HepG2 (cell line): Measurements from ENCODE around the gene ZBTB9. TPM values are rescaled to one million over a fixed set of nuclear protein-coding genes. Genes with fewer than 3 reads are reported as not detected.

Source experiments
- ATAC-seq: fragments of 200-7000 bp; cut with Tn5 transposase; 3 replicates; pipeline ENCODE4 v1.9.1; 2020; ENCODE audit warnings: mild to moderate bottlenecking, moderate library complexity
- BruUV-seq: library from RNA; stranded (reverse); fragments of 400-500 nt; replicated peaks from 2 replicates; lab custom pipeline; 2021; lab: Mats Ljungman, UMichigan
- CTCF ChIA-PET: fragments of 300-600 bp; formaldehyde crosslinking; extraction: SDS; loops from one replicate; lab custom pipeline; 2021; ENCODE audit warnings: low total read pairs, inconsistent platforms, low intra/inter-chr PET ratio; lab: Yijun Ruan, JAX
- POLR2A ChIA-PET: fragments of 350-600 bp; sonication (Branson Sonifier 250); formaldehyde crosslinking; loops from one replicate; lab custom pipeline; 2020; ENCODE audit warnings: antibody characterized with exemption, inconsistent platforms; lab: Yijun Ruan, JAX
- DNase-seq: peaks from one replicate; pipeline ENCODE4 v3.0.0-alpha.2; 2015; ENCODE audit warnings: low spot score
- FAIRE-seq: peaks from 3 replicates; lab custom pipeline; 2011; peaks lifted over from hg19 to GRCh38; lab: Jason Lieb, UNC
- H2AFZ ChIP-seq: one replicate; pipeline ENCODE4 v1.6.1; 2011; ENCODE audit warnings: low read length, inconsistent platforms
- H3K27ac ChIP-seq: fragments of 300-600 bp; 3 replicates; pipeline ENCODE4 v1.8.0; 2011; ENCODE audit warnings: mixed run types, mild to moderate bottlenecking, mixed read lengths, low read length, inconsistent platforms; ENCODE audit not compliant: insufficient read depth; ENCODE audit errors: extremely low read length
- H3K27me3 ChIP-seq, 2 experiments: fragments of 200-600 bp in 1 of 2; 2 replicates in 1 of 2; 3 replicates in 1 of 2; pipeline versions ENCODE4 v1.6.0 to v1.8.0; 2011; ENCODE audit warnings: low read length in 2 of 2, mild to moderate bottlenecking in 2 of 2, moderate library complexity in 2 of 2, inconsistent platforms in 1 of 2; ENCODE audit not compliant: insufficient read depth in 2 of 2, control insufficient read depth in 1 of 2
- H3K36me3 ChIP-seq, 2 experiments: fragments of 200-600 bp in 1 of 2; replicated peaks in 1 of 2; 2 replicates in 1 of 2; 3 replicates in 1 of 2; pipeline versions ENCODE4 v1.5.1 to v1.8.0; 2011; ENCODE audit warnings: low read length in 2 of 2, inconsistent platforms in 1 of 2; ENCODE audit not compliant: insufficient read depth in 2 of 2, control insufficient read depth in 1 of 2
- H3K4me1 ChIP-seq: 2 replicates; pipeline ENCODE4 v1.5.1; 2012; ENCODE audit warnings: low read length, inconsistent platforms; ENCODE audit not compliant: insufficient read depth
- H3K4me2 ChIP-seq: 2 replicates; pipeline ENCODE4 v1.6.0; 2011; ENCODE audit warnings: low read depth, low read length, inconsistent platforms
- H3K4me3 ChIP-seq, 3 experiments: fragments of 200-600 bp in 1 of 3; sonication (generic), shearing (Covaris generic) in 1 of 3; replicated peaks in 1 of 3; 2 replicates each; pipeline ENCODE4 v1.5.1; 2011 to 2016; ENCODE audit warnings: low read length in 3 of 3, inconsistent platforms in 2 of 3, low read depth in 2 of 3, mild to moderate bottlenecking in 2 of 3, control low read depth in 1 of 3, mixed read lengths in 1 of 3; ENCODE audit not compliant: insufficient read depth in 1 of 3
- H3K79me2 ChIP-seq: one replicate; pipeline ENCODE4 v1.6.1; 2011; ENCODE audit warnings: low read length, inconsistent platforms; ENCODE audit not compliant: insufficient read depth
- H3K9ac ChIP-seq: 2 replicates; pipeline ENCODE4 v1.6.0; 2011; ENCODE audit warnings: mild to moderate bottlenecking, low read depth, low read length, inconsistent platforms; ENCODE audit not compliant: insufficient read depth
- H3K9me3 ChIP-seq: 2 replicates; pipeline ENCODE4 v1.5.1; 2012; ENCODE audit warnings: mild to moderate bottlenecking, low read length
- H4K20me1 ChIP-seq: 2 replicates; pipeline ENCODE4 v1.6.0; 2011; ENCODE audit warnings: inconsistent platforms, mild to moderate bottlenecking, low read length, moderate library complexity; ENCODE audit not compliant: insufficient read depth
- ADNP ChIP-seq: sonication (generic); formaldehyde crosslinking; IDR thresholded peaks from 2 replicates; pipeline ENCODE4 v1.4.0; 2020; ENCODE audit warnings: missing genetic modification reagents
- SAFB2 ChIP-seq: sonication (generic); formaldehyde crosslinking; IDR thresholded peaks from 2 replicates; pipeline ENCODE4 v1.5.1; 2020; ENCODE audit warnings: missing genetic modification reagents, low read depth, mild to moderate bottlenecking, borderline replicate concordance
- ZBTB7A ChIP-seq: sonication (generic); formaldehyde crosslinking; IDR thresholded peaks from 2 replicates; pipeline ENCODE4 v1.8.0; 2022; ENCODE audit warnings: mild to moderate bottlenecking, missing genetic modification reagents
- ZFP82 ChIP-seq: sonication (generic); formaldehyde crosslinking; IDR thresholded peaks from 2 replicates; pipeline ENCODE4 v1.5.1; 2020; ENCODE audit warnings: mild to moderate bottlenecking, missing genetic modification reagents, borderline replicate concordance
- ZNF205 ChIP-seq: IDR thresholded peaks from 2 replicates; pipeline ENCODE4 v1.6.1; 2018; ENCODE audit warnings: missing biosample characterization, missing genetic modification reagents
- ZNF251 ChIP-seq: sonication (generic); formaldehyde crosslinking; IDR thresholded peaks from 2 replicates; pipeline ENCODE4 v1.9.0; 2021; ENCODE audit warnings: mild to moderate bottlenecking, missing genetic modification reagents
- ZNF30 ChIP-seq: sonication (generic); formaldehyde crosslinking; IDR thresholded peaks from 2 replicates; pipeline ENCODE4 v1.5.0; 2020; ENCODE audit warnings: mild to moderate bottlenecking, missing genetic modification reagents
- ZNF383 ChIP-seq: sonication (generic); formaldehyde crosslinking; IDR thresholded peaks from 2 replicates; pipeline ENCODE4 v1.4.0; 2020; ENCODE audit warnings: missing genetic modification reagents, mild to moderate bottlenecking, borderline replicate concordance
- ZNF44 ChIP-seq: sonication (generic); formaldehyde crosslinking; IDR thresholded peaks from 2 replicates; pipeline ENCODE4 v1.5.1; 2020; ENCODE audit warnings: mild to moderate bottlenecking, missing genetic modification reagents
- ZNF530 ChIP-seq: sonication (generic); formaldehyde crosslinking; IDR thresholded peaks from 2 replicates; pipeline ENCODE4 v1.5.0; 2020; ENCODE audit warnings: low read depth, mild to moderate bottlenecking, missing genetic modification reagents
- WGBS: methylation state at CpG from one replicate; pipeline ENCODE4 v1.1.6; 2017; ENCODE audit warnings: low lambda C conversion rate; 5-methylcytosine and 5-hydroxymethylcytosine counted together
- in situ Hi-C: cut with HindIII; loops from 2 replicates; pipeline ENCODE4 v1.10.0; 2017; ENCODE audit warnings: low pct_unique_long_range_greater_than_20kb; ENCODE audit not compliant: extremely low pct_ligation_motif_present
- intact Hi-C: fragments of 100-400 bp; cut with micrococcal nuclease; formaldehyde crosslinking; loops from one replicate; pipeline ENCODE4 v1.10.0; 2022; ENCODE audit not compliant: unreplicated experiment
- polyA plus RNA-seq, 8 experiments: library from polyadenylated mRNA; depleted of rRNA in 3 of 8; stranded (reverse) in 7 of 8; unstranded in 1 of 8; fragments of >200 nt; fragmentation: Illumina TruSeq in 4 of 8; extraction: Trizol in 4 of 8; gene quantifications; 2 replicates each; pipeline versions ENCODE4 v1.2.1 to v1.2.3, GENCODE V29; 2011 to 2016; ENCODE audit warnings: low read depth in 4 of 8, missing spikeins in 1 of 8, mixed read lengths in 1 of 8; ENCODE audit not compliant: insufficient read depth in 1 of 8
- total RNA-seq, 5 experiments: library from RNA; depleted of rRNA; stranded (reverse); fragments of >200 nt; fragmentation: Illumina TruSeq; extraction: Trizol; gene quantifications; 2 replicates each; pipeline ENCODE4 v1.2.3, GENCODE V29; 2016; ENCODE audit warnings: low read depth in 1 of 5
- TF ChIP-seq, protein P1 (sequence below): sonication (generic); formaldehyde crosslinking; conservative IDR thresholded peaks from 2 replicates; pipeline ENCODE4 v1.4.0; 2020; ENCODE audit warnings: mild to moderate bottlenecking, missing genetic modification reagents, moderate library complexity

Gene ZBTB9
- total and polyA plus RNA-seq, 2 of the 13 experiments (the other 11 are each of a cell fraction or from before 2014, with no cell fraction given): 5.3 to 9.2 TPM

DNA sequence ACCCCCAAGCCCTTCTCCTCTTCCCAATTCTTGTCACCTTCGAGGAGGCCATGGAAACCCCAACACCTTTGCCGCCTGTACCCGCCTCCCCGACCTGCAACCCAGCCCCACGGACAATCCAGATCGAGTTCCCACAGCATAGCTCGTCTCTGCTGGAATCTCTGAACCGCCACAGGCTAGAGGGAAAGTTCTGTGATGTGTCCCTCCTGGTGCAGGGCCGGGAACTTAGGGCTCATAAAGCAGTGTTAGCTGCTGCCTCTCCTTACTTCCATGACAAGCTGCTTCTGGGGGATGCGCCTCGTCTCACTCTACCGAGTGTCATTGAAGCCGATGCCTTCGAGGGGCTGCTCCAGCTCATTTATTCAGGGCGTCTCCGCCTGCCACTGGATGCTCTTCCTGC, 675 bp downstream of the ZBTB9 start:
- BruUV-seq: no TSS peak
- Histone ChIP-seq H3K36me3 (peaks cover 0 to 9% of the 10 kb centered on the region in 2 experiments; a peak in 3 of 5 replicates), H3K4me3 (peak overlapping the region; percentile 92 to 100 (median 95)), H3K79me2 (peaks cover 15% of the 10 kb centered on the region), H3K27ac (peak overlapping the region; percentile 43), H3K4me1 (peaks cover 20% of the 10 kb centered on the region), H3K9ac (peak overlapping the region; percentile 85), H3K4me2 (peak overlapping the region; percentile 98), H4K20me1 (no peaks in the 10 kb centered on the region), H2AFZ (peak overlapping the region; percentile 52), H3K27me3 (no peaks in the 10 kb centered on the region; a peak in 1 of 5 replicates), H3K9me3 (no peaks in the 10 kb centered on the region)
- in situ Hi-C loops (no loop called here), intact Hi-C loops (no loop called here)
- TF ChIP-seq ZFP82 (CRISPR knock-in tag): 0 out of 2 replicates have a peak, but pooled peaks have one; percentile 3
- TF ChIP-seq ZBTB7A (CRISPR knock-in tag): 0 out of 2 replicates have a peak, but pooled peaks have one; percentile 8
- TF ChIP-seq ZNF251 (CRISPR knock-in tag): peak; percentile 74; the same call in 1 of the 2 replicates
- 0 out of 2 replicates have a peak, but pooled peaks have one; percentile 28 for TF ChIP-seq ZNF30 (CRISPR knock-in tag)
- no peak for TF ChIP-seq SAFB2 (CRISPR knock-in tag)
- TF ChIP-seq ZNF44 (CRISPR knock-in tag): no peak
- TF ChIP-seq, protein P1, sequence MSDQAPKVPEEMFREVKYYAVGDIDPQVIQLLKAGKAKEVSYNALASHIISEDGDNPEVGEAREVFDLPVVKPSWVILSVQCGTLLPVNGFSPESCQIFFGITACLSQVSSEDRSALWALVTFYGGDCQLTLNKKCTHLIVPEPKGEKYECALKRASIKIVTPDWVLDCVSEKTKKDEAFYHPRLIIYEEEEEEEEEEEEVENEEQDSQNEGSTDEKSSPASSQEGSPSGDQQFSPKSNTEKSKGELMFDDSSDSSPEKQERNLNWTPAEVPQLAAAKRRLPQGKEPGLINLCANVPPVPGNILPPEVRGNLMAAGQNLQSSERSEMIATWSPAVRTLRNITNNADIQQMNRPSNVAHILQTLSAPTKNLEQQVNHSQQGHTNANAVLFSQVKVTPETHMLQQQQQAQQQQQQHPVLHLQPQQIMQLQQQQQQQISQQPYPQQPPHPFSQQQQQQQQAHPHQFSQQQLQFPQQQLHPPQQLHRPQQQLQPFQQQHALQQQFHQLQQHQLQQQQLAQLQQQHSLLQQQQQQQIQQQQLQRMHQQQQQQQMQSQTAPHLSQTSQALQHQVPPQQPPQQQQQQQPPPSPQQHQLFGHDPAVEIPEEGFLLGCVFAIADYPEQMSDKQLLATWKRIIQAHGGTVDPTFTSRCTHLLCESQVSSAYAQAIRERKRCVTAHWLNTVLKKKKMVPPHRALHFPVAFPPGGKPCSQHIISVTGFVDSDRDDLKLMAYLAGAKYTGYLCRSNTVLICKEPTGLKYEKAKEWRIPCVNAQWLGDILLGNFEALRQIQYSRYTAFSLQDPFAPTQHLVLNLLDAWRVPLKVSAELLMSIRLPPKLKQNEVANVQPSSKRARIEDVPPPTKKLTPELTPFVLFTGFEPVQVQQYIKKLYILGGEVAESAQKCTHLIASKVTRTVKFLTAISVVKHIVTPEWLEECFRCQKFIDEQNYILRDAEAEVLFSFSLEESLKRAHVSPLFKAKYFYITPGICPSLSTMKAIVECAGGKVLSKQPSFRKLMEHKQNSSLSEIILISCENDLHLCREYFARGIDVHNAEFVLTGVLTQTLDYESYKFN (CRISPR knock-in tag): no peak
- TF ChIP-seq ZNF383 (CRISPR knock-in tag): 0 out of 2 replicates have a peak, but pooled peaks have one; percentile 16
- TF ChIP-seq ZNF530 (CRISPR knock-in tag): no peak
- no peak for TF ChIP-seq ADNP
- TF ChIP-seq ZNF205 (CRISPR knock-in tag): no peak
- FAIRE-seq (no peak), ATAC-seq (no peak), DNase-seq (no peak)
- CTCF ChIA-PET: no interaction called here
- WGBS: 41% methylated on average over 16 of the region's 16 CpGs
- POLR2A ChIA-PET: interaction anchor here (0.7 to 2.0 kb wide), 18 partner anchors 9 to 1260 kb away, joined by 3 to 17 read pairs (median 4); partner anchors contain the start of genes BAK1, CUTA, PHF1 and RPS18
